Measurements from ENCODE around the gene HSPD1. TPM values are rescaled to one million over a fixed set of nuclear protein-coding genes. Genes with fewer than 3 reads are reported as not detected.

The HSPD1 gene
- polyA plus RNA-seq (ENCODE audit: insufficient read length in 12 of 12), result 100 to 1,000 TPM in 11 of 12 donors, not detected in 1; 208 to 330 (median 285) TPM
- long read RNA-seq, donor 1, transcript HSPD1-210 (3 exons, 714 nt), result minor isoform, 21 of 625 reads
- long read RNA-seq, donor 1, transcript HSPD1-202 (12 exons, 2,455 nt), result major isoform, 40 of 625 reads
- long read RNA-seq, donor 1, partial matches to known transcripts, result 557 of 625 reads
- long read RNA-seq, donor 1, other reads (novel, unspliced or antisense), result 0 of 625 reads
- long read RNA-seq, donor 2, transcript HSPD1-202 (12 exons, 2,455 nt), result major isoform, 77 of 1,342 reads
- long read RNA-seq, donor 2, transcript HSPD1-210 (3 exons, 714 nt), result minor isoform, 8 of 1,342 reads
- long read RNA-seq, donor 2, partial matches to known transcripts, result 1,163 of 1,342 reads
- long read RNA-seq, donor 2, other reads (novel, unspliced or antisense), result 91 of 1,342 reads
- long read RNA-seq, donor 3, transcript HSPD1-210 (3 exons, 714 nt), result minor isoform, 5 of 428 reads
- long read RNA-seq, donor 3, transcript HSPD1-202 (12 exons, 2,455 nt), result major isoform, 23 of 428 reads
- long read RNA-seq, donor 3, partial matches to known transcripts, result 396 of 428 reads
- long read RNA-seq, donor 3, other reads (novel, unspliced or antisense), result 0 of 428 reads
- long read RNA-seq, donor 4, transcript HSPD1-210 (3 exons, 714 nt), result minor isoform, 7 of 141 reads
- long read RNA-seq, donor 4, transcript HSPD1-202 (12 exons, 2,455 nt), result major isoform, 10 of 141 reads
- long read RNA-seq, donor 4, partial matches to known transcripts, result 122 of 141 reads
- long read RNA-seq, donor 4, other reads (novel, unspliced or antisense), result 0 of 141 reads
- long read RNA-seq, donor 5, transcript HSPD1-202 (12 exons, 2,455 nt), result major isoform, 75 of 1,205 reads
- long read RNA-seq, donor 5, partial matches to known transcripts, result 1,087 of 1,205 reads
- long read RNA-seq, donor 5, other reads (novel, unspliced or antisense), result 33 of 1,205 reads
- long read RNA-seq, donor 6, transcript HSPD1-202 (12 exons, 2,455 nt), result major isoform, 25 of 160 reads
- long read RNA-seq, donor 6, partial matches to known transcripts, result 126 of 160 reads
- long read RNA-seq, donor 6, other reads (novel, unspliced or antisense), result 0 of 160 reads
- long read RNA-seq, donor 7, transcript HSPD1-210 (3 exons, 714 nt), result minor isoform, 7 of 114 reads
- long read RNA-seq, donor 7, transcript HSPD1-202 (12 exons, 2,455 nt), result major isoform, 23 of 114 reads
- long read RNA-seq, donor 7, partial matches to known transcripts, result 81 of 114 reads
- long read RNA-seq, donor 7, other reads (novel, unspliced or antisense), result 0 of 114 reads
- long read RNA-seq, donor 8, transcript HSPD1-202 (12 exons, 2,455 nt), result major isoform, 58 of 440 reads
- long read RNA-seq, donor 8, transcript HSPD1-210 (3 exons, 714 nt), result minor isoform, 7 of 440 reads
- long read RNA-seq, donor 8, partial matches to known transcripts, result 363 of 440 reads
- long read RNA-seq, donor 8, other reads (novel, unspliced or antisense), result 7 of 440 reads
- long read RNA-seq, donor 9, transcript HSPD1-210 (3 exons, 714 nt), result minor isoform, 5 of 598 reads
- long read RNA-seq, donor 9, transcript HSPD1-202 (12 exons, 2,455 nt), result major isoform, 18 of 598 reads
- long read RNA-seq, donor 9, partial matches to known transcripts, result 565 of 598 reads
- long read RNA-seq, donor 9, other reads (novel, unspliced or antisense), result 7 of 598 reads
- long read RNA-seq, donor 10, transcript HSPD1-202 (12 exons, 2,455 nt), result major isoform, 42 of 239 reads
- long read RNA-seq, donor 10, transcript HSPD1-210 (3 exons, 714 nt), result minor isoform, 6 of 239 reads
- long read RNA-seq, donor 10, partial matches to known transcripts, result 191 of 239 reads
- long read RNA-seq, donor 10, other reads (novel, unspliced or antisense), result 0 of 239 reads
- long read RNA-seq, donor 11, transcript HSPD1-210 (3 exons, 714 nt), result minor isoform, 13 of 558 reads
- long read RNA-seq, donor 11, transcript HSPD1-202 (12 exons, 2,455 nt), result major isoform, 36 of 558 reads
- long read RNA-seq, donor 11, partial matches to known transcripts, result 453 of 558 reads
- long read RNA-seq, donor 11, other reads (novel, unspliced or antisense), result 53 of 558 reads

DNA sequence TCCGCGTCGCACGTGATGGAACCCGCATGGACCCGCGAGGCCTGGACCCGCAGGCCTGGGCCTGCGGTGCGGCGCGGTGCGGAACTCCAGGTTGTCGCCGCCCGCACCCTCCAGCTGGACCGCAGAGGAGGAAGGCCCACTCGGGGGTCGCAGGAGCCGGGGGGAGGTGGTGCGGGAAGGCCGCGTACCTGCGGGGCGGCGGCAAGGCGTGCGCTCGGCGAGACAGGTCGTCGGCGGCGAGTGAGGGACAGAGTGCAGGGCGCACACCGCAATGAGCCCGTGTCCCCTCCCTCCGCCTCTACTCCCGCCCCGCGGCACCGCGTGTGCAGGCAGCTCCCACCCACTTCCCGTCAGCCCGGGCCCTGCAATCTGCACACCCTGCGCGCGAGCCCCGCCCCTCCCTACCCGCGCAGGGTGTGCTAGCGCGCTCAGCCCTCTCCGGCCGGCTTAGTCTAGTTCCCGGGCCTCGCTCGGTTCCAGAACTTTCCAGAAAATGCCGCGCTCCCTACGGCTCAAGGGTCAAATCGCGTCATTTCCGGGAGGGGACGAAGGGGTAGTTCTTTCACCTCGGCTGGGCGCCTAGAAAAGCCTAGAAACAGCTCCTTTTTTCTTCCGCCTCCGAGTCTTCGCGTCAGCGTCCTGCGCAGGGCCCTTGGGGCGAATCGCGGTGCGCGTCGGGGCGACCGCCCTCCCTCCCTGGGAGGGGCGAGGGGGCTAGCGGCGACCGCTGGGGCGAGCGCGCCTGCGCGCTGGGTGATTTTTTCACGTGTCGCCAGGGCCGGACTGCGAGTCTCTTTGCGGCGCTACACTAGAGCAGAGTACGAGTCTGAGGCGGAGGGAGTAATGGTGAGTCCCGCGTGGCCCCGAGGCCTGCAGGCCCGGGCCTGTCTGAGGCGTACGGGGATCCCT lies at the start of gene HSPD1, which contains the start of gene HSPE1:
TSS of gene HSPD1 (minus strand) at position 247 of the 909 bp plus-strand sequence. CDS start 992 bp downstream, outside the sequence.
TSS of gene HSPE1 (plus strand) at position 786 of the 909 bp plus-strand sequence. CDS start at position 844, 58 bp downstream.
- peak; percentile 100 for DNase-seq

DNA sequence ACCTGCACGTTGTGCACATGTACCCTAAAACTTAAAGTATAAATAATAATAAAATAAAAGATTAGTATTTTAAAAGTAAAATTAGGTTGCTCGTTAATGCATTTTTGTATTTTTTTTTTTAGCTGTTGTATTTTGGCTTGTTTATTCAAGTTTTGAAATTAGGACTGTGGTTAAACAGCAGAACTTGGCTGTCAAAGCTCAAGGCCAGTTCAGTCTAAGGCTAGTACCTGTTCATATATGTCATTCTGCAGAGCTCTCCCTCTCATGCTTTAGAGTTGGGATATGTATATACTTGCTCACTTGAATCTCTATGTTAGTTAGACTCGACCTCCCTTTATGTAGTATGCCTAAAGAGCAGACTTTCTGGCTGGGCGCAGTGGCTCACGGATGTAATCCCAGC lies 48.9 kb upstream of the HSPD1 start:
- DNase-seq, result no peak

DNA sequence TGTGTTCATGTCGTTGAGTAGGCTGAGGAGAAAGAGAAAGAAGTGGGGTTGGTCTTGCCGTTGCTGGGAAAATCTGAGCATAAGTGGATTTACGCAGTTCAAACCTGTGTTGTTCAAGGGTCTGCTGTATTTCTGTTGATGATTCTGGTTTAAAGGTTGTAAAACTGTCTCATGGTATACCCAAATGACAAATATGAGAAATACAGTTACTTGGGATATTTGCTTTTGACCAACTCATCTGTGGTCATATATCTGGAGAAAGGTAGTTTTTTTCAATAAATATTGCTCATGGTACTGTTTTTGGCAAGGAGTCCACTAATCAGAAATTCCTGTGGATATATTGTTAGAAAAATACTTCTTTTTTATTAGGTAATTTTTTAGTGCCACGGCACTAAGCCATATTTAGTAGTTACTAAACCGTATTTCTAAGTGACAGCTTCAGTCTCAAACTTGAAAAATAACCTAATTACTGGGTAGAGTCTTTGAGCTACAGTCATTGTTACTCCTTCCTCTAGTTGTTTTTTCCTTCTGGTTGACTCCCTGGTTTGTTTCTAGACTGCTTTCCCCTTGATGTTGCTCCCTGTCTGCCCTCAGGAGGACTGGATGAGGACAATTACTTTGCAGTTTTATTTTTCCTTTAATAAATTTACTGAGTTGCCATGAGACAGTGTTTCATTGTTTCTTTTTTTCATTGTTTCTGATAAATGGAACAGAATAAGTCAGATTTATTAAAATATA lies 47.7 kb upstream of the HSPD1 start:
- DNase-seq, result no peak

DNA sequence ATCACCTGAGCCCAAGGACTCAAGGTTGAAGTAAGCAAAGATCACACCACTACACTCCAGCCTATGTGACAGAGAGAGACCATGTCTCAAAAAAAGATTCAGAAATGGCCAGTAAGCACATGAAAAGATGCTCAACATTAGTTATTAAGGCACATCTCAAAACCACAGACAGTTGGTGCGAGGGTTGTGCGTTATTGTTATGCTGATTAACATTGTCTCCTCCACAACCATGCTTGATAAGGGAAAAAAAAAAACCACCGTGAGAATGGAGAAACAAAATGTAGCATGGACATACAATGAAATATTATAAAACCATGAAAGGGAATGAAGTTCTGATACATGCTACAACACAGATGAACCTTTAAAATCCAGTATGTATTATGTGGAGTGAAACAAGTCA lies 43.6 kb upstream of the HSPD1 start:
- no peak for DNase-seq

DNA sequence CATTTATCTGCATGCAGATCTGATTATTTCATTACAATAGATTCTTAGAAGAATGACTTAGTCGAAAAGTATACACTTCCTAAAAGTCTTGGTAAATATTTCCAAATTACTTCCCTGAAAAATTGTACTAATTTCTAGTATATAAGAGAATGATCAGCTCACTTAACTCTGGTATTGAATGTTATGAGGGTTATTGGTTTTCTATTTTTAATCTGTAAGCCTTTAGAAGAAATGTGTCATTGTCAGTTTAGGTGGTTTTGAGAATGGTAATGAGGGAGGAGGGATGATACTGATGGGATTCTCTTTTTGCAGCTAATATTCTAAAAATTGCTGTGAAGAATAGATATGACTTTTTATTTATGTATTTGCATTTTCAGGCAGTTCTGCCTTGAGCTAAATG lies 40.1 kb upstream of the HSPD1 start:
- DNase-seq, result no peak

DNA sequence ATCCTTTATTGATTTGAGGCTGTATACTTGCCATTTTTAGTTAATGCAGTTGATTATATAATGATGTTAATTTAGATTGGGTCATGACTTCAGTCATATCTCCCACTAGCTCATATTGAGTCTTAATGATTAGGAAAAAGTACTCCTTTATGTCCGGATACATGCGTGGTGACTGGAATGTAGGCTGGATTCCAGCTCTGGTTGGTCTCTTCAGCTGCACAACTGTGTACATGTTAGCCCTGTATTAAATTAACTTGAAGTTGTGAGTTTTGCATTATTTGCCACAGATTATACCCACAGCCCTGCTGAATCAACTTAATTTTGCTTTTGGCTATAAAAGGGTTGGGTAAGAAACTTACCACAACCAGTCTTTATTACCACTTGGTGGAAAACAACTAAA lies 38.8 kb upstream of the HSPD1 start:
- DNase-seq, result no peak

DNA sequence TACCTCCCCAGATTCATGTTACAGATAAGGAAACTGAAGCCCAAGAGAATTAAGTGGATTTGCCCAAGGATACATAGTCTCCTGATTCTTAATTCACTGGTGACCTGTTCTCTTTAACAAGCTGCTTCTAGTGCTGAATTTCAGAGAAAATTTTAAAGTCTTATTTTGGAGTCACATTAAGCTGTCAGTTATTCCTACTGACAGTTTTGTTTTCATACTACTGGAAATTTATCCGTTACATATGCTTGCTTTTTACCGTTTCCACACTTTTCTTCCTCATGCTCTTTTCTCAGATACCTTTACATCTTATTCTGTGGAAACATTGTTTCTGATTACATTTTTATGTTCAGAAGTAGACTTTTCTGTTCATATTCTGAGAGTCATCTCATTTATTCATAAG lies 17.5 kb upstream of the HSPD1 start:
- no peak for DNase-seq

DNA sequence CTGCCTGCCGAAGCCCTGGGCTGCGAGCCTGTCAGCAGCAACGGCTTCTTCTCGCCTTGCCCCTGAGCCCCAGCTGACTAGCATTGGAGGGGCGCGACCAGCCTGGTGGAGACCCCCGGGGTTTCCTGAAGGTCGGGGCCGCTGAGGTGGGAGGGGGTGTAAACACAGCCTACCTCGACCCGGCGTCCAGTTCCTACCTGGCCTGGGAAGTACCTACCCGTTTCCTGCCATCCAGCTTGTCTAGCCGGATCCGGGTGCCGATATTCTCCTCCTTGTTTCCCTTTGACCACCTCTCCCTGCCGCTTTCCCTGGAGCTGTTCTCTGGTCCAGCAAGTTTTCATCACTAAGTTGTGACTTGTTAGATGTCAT lies 16.7 kb upstream of the HSPD1 start:
- DNase-seq, result peak; percentile 27

DNA sequence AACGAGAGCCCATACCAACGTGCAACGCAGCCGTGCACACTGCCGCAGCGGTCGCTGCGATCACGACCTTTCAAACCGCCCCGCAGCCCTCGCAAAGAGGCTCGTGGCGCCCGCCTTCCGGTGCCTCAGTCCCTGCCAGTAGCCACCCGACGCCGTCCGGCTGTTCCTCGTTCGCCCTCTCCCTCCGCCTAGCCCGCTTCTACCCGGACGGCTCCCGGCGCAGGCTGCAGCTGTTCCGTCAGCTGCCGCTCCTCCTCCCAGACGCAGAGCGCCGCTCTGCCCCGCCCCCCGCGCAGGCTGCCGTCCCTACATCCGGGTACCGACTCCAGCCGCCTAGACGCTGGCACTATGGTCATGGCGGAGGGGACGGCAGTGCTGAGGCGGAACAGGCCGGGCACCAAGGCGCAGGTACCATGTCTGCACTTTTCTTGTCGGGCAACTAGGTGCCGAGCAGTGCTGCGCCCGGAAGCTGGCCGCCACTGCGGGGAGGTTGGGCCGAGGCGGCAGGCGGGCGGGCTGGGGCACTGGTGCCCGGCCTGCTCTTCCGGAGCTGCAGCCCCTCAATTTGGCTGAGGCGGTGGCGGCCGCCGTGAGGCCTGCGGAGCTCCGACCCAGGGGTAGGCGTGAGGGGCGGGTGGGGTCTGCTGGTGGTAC lies 16.2 kb upstream of the HSPD1 start, which contains the start of gene MOB4:
TSS of gene MOB4 (plus strand) at position 328 of the 654 bp plus-strand sequence. CDS start at position 349, 21 bp downstream.
- DNase-seq, result peak; percentile 95

DNA sequence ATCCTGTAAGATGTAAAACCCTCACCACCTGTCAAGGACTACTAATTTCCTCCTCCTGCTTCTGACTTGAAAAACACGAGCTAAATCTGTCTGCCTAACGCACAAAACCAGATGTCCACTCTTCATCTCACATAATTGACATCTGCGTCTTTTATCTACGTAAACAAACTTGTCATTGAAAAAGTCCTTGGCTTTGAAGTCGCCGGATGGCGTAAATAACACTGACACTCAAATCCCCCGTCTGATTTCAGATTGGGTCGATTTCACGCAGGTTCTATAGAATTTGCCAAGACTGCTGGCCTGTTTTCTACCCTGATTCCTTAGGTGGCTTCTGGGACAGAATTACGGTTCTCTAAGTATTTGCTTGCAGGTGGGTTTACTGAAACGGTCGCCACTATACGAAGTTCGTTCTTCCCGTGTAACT lies 15.7 kb upstream of the HSPD1 start:
- DNase-seq, result no peak

DNA sequence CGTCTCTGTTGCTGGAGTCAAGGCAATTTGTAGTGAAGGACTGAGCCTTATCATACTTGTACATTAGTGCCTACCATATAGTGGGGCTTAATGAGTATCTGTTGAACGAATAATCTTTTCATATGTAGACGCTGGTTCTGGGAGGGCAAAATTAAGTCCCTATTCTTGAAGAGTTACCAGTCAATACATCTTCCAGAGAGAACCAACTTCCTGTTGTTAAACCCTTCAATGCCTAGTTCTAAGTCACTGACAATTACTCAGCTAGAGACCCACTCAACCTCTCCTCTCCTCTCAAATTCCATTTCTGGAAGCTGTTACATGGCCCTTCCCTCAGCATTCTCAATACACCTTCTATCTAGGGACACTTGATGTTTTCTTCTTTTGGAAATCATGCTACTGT lies 15.1 kb upstream of the HSPD1 start:
- DNase-seq, result peak; percentile 9

DNA sequence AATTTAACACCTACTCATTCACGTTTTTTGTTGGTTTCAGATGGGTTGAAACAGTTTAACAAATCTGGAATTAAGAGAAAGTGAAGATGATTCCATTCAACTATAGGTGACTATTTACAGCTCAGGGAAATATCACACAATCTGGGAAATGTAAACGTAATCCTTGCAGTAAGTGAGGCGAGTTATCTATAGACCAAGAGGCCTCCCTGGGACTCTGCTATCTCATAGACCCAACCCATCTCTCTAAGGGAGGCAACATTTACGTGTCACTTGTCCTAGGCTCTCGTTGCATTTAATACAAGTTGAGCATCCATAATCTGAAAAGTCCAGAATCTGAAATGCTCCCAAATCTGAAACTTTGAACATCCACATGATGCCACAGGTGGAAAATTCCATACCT lies 14.3 kb upstream of the HSPD1 start:
- DNase-seq, result no peak

DNA sequence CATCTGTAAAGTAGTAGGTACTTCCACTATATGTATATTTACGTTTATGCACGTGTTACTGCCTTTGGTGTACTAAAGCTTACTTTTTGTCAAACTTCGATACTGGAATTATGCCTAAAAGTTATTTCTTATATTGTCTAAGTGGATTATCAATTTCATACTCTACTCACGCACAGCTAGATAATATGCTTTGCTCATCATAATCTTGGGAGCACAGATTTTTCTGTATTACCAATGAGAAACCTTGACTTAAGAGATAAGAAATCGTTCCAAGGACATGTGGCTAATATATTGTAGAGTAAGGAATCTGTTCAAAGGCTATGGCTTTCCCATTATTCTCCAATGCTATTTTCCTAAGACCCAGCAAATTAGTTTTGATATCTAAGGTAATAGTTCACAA lies 7.0 kb upstream of the HSPD1 start:
- DNase-seq, result no peak

DNA sequence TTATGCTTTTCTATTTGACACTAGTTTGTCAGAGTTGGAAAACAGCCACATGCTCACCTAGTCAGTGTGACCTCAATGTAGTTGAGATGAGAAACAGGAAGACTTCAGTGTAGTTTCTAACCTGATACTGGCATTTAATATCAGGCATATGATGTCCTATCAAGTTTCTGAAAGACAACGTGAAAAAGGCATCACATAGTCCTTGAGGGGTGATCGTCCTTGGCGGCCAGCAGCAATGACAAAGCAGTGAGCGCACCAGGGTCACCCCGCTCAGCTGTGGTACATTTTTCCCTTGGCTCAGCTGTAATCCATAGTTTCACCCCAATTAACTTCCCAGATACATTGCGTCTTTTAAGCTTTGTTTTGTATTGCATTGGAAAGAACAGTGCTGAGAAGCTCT lies 4.9 kb upstream of the HSPD1 start:
- DNase-seq, result no peak

DNA sequence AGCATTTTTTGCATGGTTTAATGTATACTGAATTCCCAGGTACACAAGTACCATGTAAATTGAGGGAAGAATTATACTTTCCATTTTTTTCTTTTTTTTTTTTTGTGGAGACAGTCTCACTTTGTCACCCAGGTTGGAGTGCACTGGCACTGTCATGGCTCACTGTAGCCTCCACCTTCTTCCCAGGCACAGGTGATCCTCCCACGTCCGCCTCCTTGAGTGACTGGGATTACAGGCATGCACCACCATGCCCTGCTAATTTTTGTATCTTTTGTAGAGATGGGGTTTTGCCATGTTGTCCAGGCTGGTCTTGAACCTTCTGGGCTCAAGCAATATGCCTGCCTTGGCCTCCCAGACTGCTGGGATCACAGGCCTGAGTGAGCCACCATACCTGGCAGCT lies 4.4 kb upstream of the HSPD1 start:
- no peak for DNase-seq

DNA sequence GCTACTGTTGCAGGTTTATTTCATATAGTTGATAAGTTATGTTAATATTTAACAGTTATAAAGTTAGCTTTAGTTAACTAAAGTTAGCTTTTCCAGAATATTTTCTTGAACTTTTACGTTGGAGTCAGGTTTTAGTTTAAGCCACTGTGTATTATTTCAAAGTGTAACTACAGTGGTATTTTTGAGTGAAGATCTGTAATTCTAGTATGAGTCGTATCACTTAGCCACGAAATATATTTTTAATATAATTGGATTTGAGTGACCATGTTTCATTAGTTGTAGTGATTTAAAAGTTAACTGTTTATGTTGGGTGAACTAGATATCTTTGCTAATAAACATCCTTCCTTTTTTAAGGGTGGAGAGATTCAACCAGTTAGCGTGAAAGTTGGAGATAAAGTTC lies 3.0 kb upstream of the HSPD1 start:
- no peak for DNase-seq

DNA sequence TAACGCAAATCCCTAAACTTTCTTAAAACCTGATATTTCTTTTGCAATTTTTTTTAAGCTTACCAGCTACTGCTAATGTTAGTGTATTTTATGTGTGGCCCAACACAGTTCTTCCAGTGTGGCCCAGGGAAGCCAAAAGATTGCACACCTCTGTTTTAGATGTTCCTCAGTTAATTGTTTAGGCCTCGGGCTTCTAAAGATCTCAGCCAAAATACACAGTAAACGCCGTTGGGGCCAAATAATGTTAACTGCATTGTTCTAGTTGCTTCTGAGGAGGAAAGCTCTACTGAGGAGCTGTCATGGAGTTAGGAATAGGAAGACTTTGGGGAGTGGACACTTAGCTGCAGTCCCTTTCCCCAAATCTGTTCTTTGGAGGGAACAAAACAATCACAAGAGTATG lies 2.6 kb upstream of the HSPD1 start:
- no peak for DNase-seq
